GM19238 (cell line): ENCODE results near the gene SREBF1.
A peak's percentile ranks its signal among the peaks of the same experiment; 100 is the strongest.

Source experiments
- DNase-seq: peaks from one replicate; pipeline ENCODE4 v3.0.0; 2011; ENCODE audit warnings: low spot score; ENCODE audit not compliant: insufficient read length

SREBF1 gene

GRCh38 chr17:17836818-17837379 lies at the start of gene SREBF1:
Gene SREBF1, minus strand, starts transcription at chr17:17836986. Its CDS starts 169 bp downstream, at chr17:17836817.
- peak; percentile 74 for DNase-seq

GRCh38 chr17:17886226-17886625 lies 49.4 kb upstream of the SREBF1 start:
- no peak for DNase-seq

GRCh38 chr17:17884391-17885357 lies 47.9 kb upstream of the SREBF1 start:
- no peak for DNase-seq

- DNase-seq, result no peak
These were observed 47.0 kb upstream of the SREBF1 start for GRCh38 chr17:17883801-17884200.

GRCh38 chr17:17882082-17882581 lies 45.3 kb upstream of the SREBF1 start:
- DNase-seq, result no peak

- no peak for DNase-seq
These were observed 43.9 kb upstream of the SREBF1 start for GRCh38 chr17:17880577-17881196.

- DNase-seq, result no peak
These were observed 41.0 kb upstream of the SREBF1 start for GRCh38 chr17:17877529-17878358.

- no peak for DNase-seq
These were observed 40.3 kb upstream of the SREBF1 start for GRCh38 chr17:17876959-17877528.

- no peak for DNase-seq
These were observed 37.7 kb upstream of the SREBF1 start for GRCh38 chr17:17874478-17874877.

GRCh38 chr17:17873450-17873991 lies 36.7 kb upstream of the SREBF1 start:
- DNase-seq, result no peak

GRCh38 chr17:17872547-17873345 lies 36.0 kb upstream of the SREBF1 start:
- DNase-seq, result no peak

- no peak for DNase-seq
These were observed 35.1 kb upstream of the SREBF1 start for GRCh38 chr17:17871913-17872312.

GRCh38 chr17:17870247-17870646 lies 33.5 kb upstream of the SREBF1 start:
- DNase-seq, result no peak

- no peak for DNase-seq
These were observed 32.1 kb upstream of the SREBF1 start for GRCh38 chr17:17868641-17869522.

GRCh38 chr17:17866897-17867296 lies 30.1 kb upstream of the SREBF1 start:
- DNase-seq, result no peak

GRCh38 chr17:17866425-17866824 lies 29.6 kb upstream of the SREBF1 start:
- no peak for DNase-seq

- no peak for DNase-seq
These were observed 28.2 kb upstream of the SREBF1 start for GRCh38 chr17:17865035-17865434.

GRCh38 chr17:17860766-17861107 lies 24.0 kb upstream of the SREBF1 start:
- DNase-seq, result no peak
